A204.1 (cell line): Measurements from ENCODE around the gene ALDH1B1.

Source experiments
- FAIRE-seq: peaks from 2 replicates; lab custom pipeline; 2012; peaks lifted over from hg19 to GRCh38; lab: Jason Lieb, UNC

The ALDH1B1 gene

GRCh38 chr9:38392235-38393127 lies at the start of gene ALDH1B1:
ALDH1B1 (plus strand) TSS chr9:38392702; CDS start chr9:38395749, 3,047 bp downstream.
- no peak for FAIRE-seq

GRCh38 chr9:38343037-38343436 lies 49.5 kb upstream of the ALDH1B1 start:
- no peak for FAIRE-seq

GRCh38 chr9:38343552-38343951 lies 49.0 kb upstream of the ALDH1B1 start:
- no peak for FAIRE-seq

GRCh38 chr9:38344566-38345324 lies 47.8 kb upstream of the ALDH1B1 start:
- FAIRE-seq: no peak

- FAIRE-seq: no peak
Measured at GRCh38 chr9:38345851-38346755, 46.4 kb upstream of the ALDH1B1 start.

GRCh38 chr9:38346811-38347210 lies 45.7 kb upstream of the ALDH1B1 start:
- FAIRE-seq: no peak

GRCh38 chr9:38347271-38347671 lies 45.2 kb upstream of the ALDH1B1 start:
- no peak for FAIRE-seq

- no peak for FAIRE-seq
Measured at GRCh38 chr9:38347946-38348345, 44.6 kb upstream of the ALDH1B1 start.

GRCh38 chr9:38350529-38350928 lies 42.0 kb upstream of the ALDH1B1 start:
- no peak for FAIRE-seq

GRCh38 chr9:38352530-38353328 lies 39.8 kb upstream of the ALDH1B1 start:
- FAIRE-seq: no peak

- no peak for FAIRE-seq
Measured at GRCh38 chr9:38355115-38355514, 37.4 kb upstream of the ALDH1B1 start.

- no peak for FAIRE-seq
Measured at GRCh38 chr9:38355517-38356120, 36.9 kb upstream of the ALDH1B1 start.

GRCh38 chr9:38356851-38357250 lies 35.7 kb upstream of the ALDH1B1 start:
- FAIRE-seq: no peak

- FAIRE-seq: no peak
Measured at GRCh38 chr9:38357350-38358114, 35.0 kb upstream of the ALDH1B1 start.

GRCh38 chr9:38358390-38359296 lies 33.9 kb upstream of the ALDH1B1 start:
- no peak for FAIRE-seq

GRCh38 chr9:38359297-38359653 lies 33.2 kb upstream of the ALDH1B1 start:
- FAIRE-seq: no peak

GRCh38 chr9:38359689-38360385 lies 32.7 kb upstream of the ALDH1B1 start:
- FAIRE-seq: no peak

- FAIRE-seq: no peak
Measured at GRCh38 chr9:38360839-38361472, 31.5 kb upstream of the ALDH1B1 start.
